22Rv1 (cell line): Measurements from ENCODE around the gene ENTPD6.
"Not testable (repeated sequence)": the region's sequence is repeated elsewhere in the genome, so short reads cannot be mapped to it uniquely, and the experiment has no call there.

Experiments used
- H3K27ac ChIP-seq: fragments of 450-650 bp; 2 replicates; pipeline ENCODE4 v1.5.1; 2017
- CTCF ChIP-seq: fragments of 450-650 bp; IDR thresholded peaks from 2 replicates; pipeline ENCODE4 v1.5.1; 2017; ENCODE audit warnings: mild to moderate bottlenecking
- ZFX ChIP-seq: fragments of 450-650 bp; IDR thresholded peaks from 2 replicates; pipeline ENCODE4 v1.6.1; 2017; ENCODE audit warnings: antibody characterized with exemption, borderline replicate concordance

Gene ENTPD6

GRCh38 chr20:25236450-25237304 is 41.2 kb downstream of the ENTPD6 start:
- TF ChIP-seq ZFX, result no peak
- TF ChIP-seq CTCF, result no peak
- H3K27ac ChIP-seq, result peak overlapping the region; percentile 91

- no peak for TF ChIP-seq ZFX
- TF ChIP-seq CTCF, result no peak
- H3K27ac ChIP-seq, result peak overlapping the region; percentile 91
Observed at GRCh38 chr20:25237610-25238318, 42.3 kb downstream of the ENTPD6 start.

- peak overlapping the region; percentile 91 for H3K27ac ChIP-seq
- TF ChIP-seq ZFX (no peak), CTCF (no peak)
Observed at GRCh38 chr20:25238319-25239037, 43.0 kb downstream of the ENTPD6 start.

- no peak overlapping the region; the same call in 1 of the 2 replicates for H3K27ac ChIP-seq
- TF ChIP-seq ZFX (no peak), CTCF (no peak)
Observed at GRCh38 chr20:25239387-25240370, 44.2 kb downstream of the ENTPD6 start.

- H3K27ac ChIP-seq, result not testable (repeated sequence)
Observed at GRCh38 chr20:25240851-25241658, 45.5 kb downstream of the ENTPD6 start.

- not testable (repeated sequence) for H3K27ac ChIP-seq
Observed at GRCh38 chr20:25241659-25241955, 46.1 kb downstream of the ENTPD6 start.

- TF ChIP-seq ZFX (no peak), CTCF (no peak)
- no peak overlapping the region for H3K27ac ChIP-seq
Observed at GRCh38 chr20:25242231-25242630, 46.7 kb downstream of the ENTPD6 start.
